HT1080 (cell line): ENCODE data around the gene PLEKHA7. TPM values are rescaled to one million over a fixed set of nuclear protein-coding genes. Genes with fewer than 3 reads are reported as not detected.

Source experiments
- DNase-seq: peaks from one replicate; pipeline ENCODE4 v3.0.0-alpha.2; 2015; ENCODE audit warnings: low read depth
- total RNA-seq: library from RNA; depleted of rRNA; stranded (reverse); fragments of >200 nt; shearing (Covaris generic); gene quantifications from 2 replicates; pipeline ENCODE4 v1.2.3, GENCODE V29; 2014

PLEKHA7 gene
- total RNA-seq, 1 experiment from 2014 or later, result 0.48 TPM

GRCh38 chr11:16946477-16947282 lies 67.5 kb downstream of the PLEKHA7 start:
- DNase-seq, result no peak

GRCh38 chr11:16945671-16946469 lies 68.3 kb downstream of the PLEKHA7 start:
- DNase-seq, result peak; percentile 60

DNA sequence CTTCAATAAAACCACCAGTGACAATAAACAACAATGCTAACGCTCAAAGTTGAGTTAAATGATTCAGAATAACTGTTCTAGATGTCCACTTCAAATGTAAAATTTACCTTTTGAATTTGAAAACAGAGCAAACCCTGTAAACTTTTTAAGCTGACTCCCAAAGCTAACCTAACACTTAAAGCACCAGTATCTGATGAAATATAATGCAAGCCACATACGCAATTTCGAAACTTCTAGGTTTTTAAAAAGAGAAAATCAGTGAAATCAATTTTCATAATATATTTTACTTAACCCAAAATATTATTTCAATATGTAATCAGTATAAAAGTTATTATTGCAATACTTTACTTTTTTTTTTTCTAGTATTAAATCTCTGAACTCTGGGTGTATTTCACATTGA lies 71.3 kb downstream of the PLEKHA7 start:
- DNase-seq, result no peak

DNA sequence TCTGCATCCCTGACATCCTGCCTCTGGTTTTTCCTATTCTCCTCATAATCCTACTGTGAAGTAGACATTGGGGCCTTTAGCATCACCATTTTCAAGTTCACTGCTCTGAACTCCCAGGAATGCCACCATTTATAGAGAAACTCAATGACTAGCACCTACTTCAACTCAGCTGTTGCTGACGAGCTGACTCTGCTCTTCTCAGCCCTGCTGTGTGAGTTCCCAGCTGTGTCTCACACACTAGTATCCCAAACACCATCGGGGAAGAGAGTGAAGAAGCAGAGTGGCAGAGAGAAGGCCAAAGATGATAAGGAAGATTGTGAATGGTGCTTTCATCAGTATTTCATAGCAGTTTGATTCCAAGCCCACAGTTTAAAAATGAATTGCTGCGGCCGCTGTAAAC lies 71.9 kb downstream of the PLEKHA7 start:
- DNase-seq, result no peak

GRCh38 chr11:16941935-16942334 lies 72.3 kb downstream of the PLEKHA7 start:
- no peak for DNase-seq

GRCh38 chr11:16938061-16938460 lies 76.2 kb downstream of the PLEKHA7 start:
- DNase-seq, result no peak

DNA sequence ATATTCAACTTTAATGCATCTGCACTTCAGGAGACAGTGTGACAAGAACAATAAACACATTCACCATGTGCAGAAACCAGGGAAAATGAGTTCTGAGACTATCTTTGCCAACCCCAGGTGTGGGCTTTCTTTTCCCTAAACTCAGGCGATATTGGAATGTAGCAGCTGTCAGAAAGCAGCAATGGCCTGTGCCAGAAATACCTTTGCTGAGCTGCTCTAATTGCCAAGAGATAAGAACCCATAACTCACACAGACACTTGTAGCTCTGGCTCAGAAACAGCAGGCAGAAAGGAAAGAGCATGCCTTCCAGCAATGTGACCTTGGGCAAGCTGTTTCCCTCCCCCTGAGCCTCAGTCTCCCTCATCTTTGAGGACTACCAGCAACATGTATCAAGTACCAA lies 77.6 kb downstream of the PLEKHA7 start:
- no peak for DNase-seq

DNA sequence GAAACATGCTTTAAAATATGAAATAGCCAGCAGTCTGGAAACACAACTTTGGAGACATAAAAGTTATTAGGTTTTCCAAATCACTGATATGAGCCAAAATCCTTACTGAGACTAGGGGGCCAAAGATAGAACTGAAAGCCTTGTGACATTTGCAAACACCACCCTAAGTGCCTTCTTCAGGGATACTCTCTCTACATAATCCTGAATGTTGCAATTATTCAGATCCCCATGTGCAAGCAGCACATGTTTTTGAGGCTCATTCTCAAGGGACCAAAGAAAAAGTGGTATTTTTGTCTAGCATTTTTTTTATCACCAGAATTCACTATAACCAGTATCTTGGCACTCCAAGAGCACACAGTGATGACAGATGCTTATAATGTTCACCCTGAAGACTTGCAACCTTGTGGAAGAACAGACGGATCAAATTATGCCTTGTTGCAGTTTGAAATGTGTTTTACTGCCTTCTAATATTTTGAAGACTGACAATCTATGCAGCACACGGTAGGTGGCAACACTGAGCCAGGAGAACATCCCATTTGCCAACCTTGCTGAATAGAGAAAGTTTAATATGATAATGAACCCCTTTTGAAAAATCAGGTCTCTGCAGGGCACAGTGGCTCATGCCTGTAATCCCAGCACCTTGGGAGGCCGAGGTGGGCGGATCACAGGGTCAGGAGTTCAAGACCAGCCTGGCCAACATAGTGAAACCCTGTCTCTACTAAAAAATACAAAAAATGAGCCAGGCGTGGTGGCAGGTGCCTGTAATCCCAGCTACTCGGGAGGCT lies 78.5 kb downstream of the PLEKHA7 start:
- peak; percentile 31 for DNase-seq

DNA sequence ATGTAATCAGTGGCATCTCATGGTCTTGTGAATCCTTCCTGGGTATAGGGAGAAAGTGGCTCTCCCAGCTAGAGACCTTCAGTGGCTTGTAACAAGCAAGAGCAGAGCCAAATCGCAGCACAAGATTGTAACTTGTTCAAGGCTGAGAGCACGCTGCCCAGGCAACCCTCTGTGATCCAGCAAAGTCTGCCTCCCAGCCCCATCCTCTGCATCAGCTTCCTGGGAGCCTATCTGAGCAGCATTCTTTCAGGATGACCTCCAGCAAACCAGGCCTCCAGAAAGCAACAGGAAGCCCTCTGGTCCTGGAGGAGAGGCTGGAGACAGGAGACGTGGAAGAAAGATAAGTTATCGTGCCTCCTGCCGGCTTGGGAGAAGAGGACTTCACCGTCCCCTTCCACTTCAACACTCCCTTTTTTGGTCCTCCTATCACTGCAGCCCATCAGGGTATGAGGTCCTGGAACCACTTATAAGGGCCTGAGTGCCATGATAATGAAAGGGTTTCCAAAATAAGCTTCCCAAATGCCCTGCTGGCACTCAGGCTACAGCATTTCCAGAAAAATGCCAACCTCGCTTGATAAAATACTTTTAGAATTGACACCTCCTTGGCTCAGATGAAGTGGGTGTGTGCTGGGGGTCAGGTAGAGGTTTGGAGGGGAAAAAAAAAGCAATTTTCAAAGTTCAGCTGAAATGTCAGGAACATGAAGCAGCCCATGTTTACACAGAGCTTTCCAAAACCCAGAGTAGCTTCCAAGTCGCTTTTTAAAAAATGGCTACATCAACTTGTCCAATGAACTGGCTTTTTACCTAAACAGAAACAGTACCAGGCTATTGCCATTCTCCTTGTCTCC lies 80.2 kb downstream of the PLEKHA7 start:
- DNase-seq, result peak; percentile 42

DNA sequence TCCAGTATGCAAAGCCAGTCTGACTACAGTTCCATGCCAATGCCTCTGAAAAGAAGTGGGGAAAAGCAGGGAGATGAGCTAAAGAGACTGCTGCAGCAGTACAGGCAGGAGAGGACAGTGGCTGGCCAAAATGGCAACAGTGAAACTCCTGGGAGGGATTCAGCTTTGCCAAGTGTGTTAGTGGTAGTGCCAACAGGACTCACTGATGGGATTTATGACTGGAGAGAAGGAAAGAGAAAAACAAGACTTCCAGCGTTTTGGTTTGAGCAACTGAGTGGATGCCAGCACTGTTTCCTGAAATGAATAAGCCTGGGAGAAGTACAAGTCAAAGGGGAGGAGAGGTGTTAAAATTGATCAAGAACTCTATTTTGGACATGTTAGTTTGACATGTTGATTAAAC lies 80.9 kb downstream of the PLEKHA7 start:
- no peak for DNase-seq

DNA sequence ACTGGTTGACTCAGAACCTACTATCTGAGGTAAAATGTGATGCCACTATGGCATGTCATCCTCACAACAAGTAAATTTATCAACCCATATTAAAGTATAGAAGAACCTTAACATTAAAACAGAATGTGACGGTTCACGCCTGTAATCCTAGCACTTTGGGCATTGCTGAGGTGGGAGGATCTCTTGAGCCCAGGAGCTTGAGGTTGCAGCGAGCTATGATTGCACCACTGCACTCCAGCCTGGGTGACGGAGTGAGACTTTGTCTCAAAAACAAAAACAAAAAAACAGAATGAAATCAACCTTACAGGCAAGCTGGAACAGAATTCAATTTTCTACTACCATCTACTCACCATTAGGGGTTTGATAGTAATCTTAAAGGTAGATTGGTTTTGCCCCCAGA lies 86.2 kb downstream of the PLEKHA7 start:
- no peak for DNase-seq

DNA sequence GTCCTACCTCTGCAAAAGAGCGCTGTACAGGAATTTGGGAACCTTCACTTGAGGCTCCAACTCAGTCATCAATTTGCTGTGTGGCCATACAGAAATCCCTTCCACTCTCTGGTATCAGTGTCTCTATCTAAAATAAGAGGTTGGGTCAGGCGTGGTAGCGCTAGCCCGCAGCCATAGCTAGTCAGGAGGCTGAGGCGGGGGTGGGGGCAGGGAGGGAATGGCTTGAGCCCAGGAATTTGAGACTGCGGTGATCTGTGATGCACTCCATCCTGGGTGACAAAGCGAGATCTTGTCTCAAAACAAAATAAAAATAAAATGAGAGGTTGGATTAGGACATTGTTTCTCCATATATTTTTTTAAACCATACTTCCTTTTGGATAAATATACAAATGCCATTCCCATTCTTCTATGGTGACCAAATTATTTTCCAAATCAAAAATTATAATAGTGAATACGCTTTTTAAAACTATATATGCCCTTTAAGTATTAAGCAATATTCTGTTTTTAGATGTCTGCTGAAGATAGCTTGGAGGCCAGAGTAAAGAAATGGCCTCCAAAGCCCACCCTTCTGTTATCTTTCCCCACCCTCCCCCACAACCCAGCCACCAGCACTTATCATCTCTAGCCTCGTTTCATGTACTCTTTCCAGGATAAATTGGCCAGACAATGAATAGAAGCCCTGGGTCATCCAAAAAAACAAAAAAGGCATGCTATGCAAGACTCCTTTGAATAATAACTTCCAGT lies 87.2 kb downstream of the PLEKHA7 start:
- DNase-seq, result no peak

DNA sequence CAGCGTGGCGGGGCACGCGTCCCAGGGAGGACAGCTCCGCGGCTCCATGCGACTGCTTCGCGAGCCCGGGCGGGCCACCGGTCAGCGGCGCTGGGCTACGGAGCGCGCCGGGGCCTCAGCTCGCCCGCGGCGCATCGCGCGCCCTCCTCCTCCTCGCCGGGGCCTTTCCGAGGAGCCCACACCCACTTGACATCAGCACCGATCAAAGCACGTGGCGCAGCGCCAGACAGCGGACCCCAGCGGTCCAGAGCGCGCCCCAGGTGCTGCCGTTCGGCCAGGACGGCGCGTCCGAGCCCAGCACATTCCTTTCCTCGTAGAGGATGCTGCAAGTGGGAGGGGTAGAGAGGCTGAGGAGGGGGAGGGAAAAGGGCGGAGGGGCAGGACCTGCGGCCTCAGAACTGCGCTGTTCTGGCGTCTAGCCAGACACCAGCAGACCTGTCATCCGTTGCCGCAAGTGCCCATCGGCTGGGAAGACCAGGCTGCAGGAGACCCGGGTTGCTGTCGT lies 88.6 kb downstream of the PLEKHA7 start:
- DNase-seq, result peak; percentile 21

GRCh38 chr11:16924826-16925560 lies 89.2 kb downstream of the PLEKHA7 start:
- DNase-seq, result peak; percentile 17

DNA sequence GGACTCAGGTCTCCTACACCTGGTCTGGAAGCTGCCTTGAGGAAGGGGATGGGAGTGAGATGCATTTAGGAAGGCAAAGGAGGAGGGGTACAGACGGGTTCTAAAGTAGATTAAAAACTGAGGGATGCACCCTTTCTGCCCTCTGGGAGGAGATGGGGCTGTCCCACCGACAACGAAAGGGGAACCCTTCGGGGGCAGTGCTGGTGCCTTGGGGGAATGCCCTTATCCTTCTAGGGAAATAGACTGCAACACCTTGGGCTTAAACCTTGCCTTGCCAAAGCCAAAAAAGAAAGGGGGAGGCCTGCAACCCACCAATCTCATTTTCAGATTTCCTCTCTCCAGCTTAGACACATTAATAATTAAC lies 89.8 kb downstream of the PLEKHA7 start:
- DNase-seq, result no peak

GRCh38 chr11:16923987-16924386 lies 90.2 kb downstream of the PLEKHA7 start:
- DNase-seq, result no peak

- DNase-seq, result no peak
These were observed 92.5 kb downstream of the PLEKHA7 start for GRCh38 chr11:16921668-16922067.

- DNase-seq, result no peak
These were observed 93.2 kb downstream of the PLEKHA7 start for GRCh38 chr11:16921019-16921418.

DNA sequence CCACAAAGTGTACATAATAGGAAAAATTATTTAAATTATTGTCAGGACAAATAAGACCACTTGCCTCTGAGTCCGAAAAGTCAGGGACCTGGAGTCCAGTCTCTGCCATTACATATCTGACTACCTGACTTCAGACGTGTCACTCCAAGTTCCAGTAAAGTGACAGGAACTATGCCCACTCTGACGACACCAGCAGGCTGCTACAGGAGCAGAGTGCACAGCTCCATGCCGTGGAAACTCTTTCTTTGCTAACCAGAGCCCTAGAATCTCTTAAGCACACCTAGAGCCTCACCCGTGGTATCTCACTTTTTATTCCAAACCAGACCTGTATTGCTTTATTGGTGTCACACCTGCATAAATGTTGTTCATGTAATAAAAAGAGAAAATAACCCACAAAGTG lies 93.7 kb downstream of the PLEKHA7 start:
- no peak for DNase-seq
